Calu3 (cell line): ENCODE measurements around the gene FAM81A. TPM values are rescaled to one million over a fixed set of nuclear protein-coding genes. Genes with fewer than 3 reads are reported as not detected.
"Not testable (repeated sequence)": the region's sequence is repeated elsewhere in the genome, so short reads cannot be mapped to it uniquely, and the experiment has no call there.

Experiments
- BruUV-seq: library from RNA; stranded (reverse); fragments of 400-500 nt; replicated peaks from 2 replicates; lab custom pipeline; 2021; lab: Mats Ljungman, UMichigan
- CTCF ChIA-PET: fragments of 300-600 bp; sonication (Branson Sonifier 250); formaldehyde crosslinking; loops from one replicate; lab custom pipeline; 2022; ENCODE audit warnings: antibody characterized with exemption; lab: Charles Lee
- DNase-seq: peaks from one replicate; pipeline ENCODE4 v3.0.0; 2022
- H3K27ac Mint-ChIP-seq: one replicate; pipeline ENCODE4 v1.8.0; 2022; ENCODE audit warnings: mixed read lengths; ENCODE audit not compliant: unreplicated experiment
- H3K27me3 Mint-ChIP-seq: one replicate; pipeline ENCODE4 v1.8.0; 2022; ENCODE audit warnings: mixed read lengths; ENCODE audit not compliant: unreplicated experiment
- H3K36me3 Mint-ChIP-seq: one replicate; pipeline ENCODE4 v1.8.0; 2022; ENCODE audit warnings: mild to moderate bottlenecking, moderate library complexity, mixed read lengths; ENCODE audit not compliant: insufficient read depth, unreplicated experiment
- H3K4me1 Mint-ChIP-seq: one replicate; pipeline ENCODE4 v1.8.0; 2022; ENCODE audit warnings: mild to moderate bottlenecking, low read depth, mixed read lengths; ENCODE audit not compliant: unreplicated experiment
- H3K4me3 Mint-ChIP-seq: one replicate; pipeline ENCODE4 v1.8.0; 2022; ENCODE audit warnings: mild to moderate bottlenecking, low read depth, moderate library complexity, mixed read lengths; ENCODE audit not compliant: unreplicated experiment
- H3K9me3 Mint-ChIP-seq: one replicate; pipeline ENCODE4 v1.8.0; 2022; ENCODE audit warnings: low read depth, mixed read lengths; ENCODE audit not compliant: unreplicated experiment
- CTCF ChIP-seq: fragments of 200-600 bp; IDR thresholded peaks from one replicate; pipeline ENCODE4 v1.8.0; 2022; ENCODE audit warnings: antibody characterized with exemption; ENCODE audit not compliant: unreplicated experiment
- intact Hi-C: fragments of 100-400 bp; cut with micrococcal nuclease; formaldehyde crosslinking; loops from one replicate; pipeline ENCODE4 v1.10.0; 2022; ENCODE audit not compliant: unreplicated experiment
- total RNA-seq: library from RNA; stranded (reverse); gene quantifications from 2 replicates; pipeline ENCODE4 v1.2.3, GENCODE V29; 2022

Gene FAM81A
- total RNA-seq, 1 experiment from 2014 or later, result 16.0 TPM

- no peaks in the 10 kb centered on the region for H3K27me3 Mint-ChIP-seq
- H3K36me3 Mint-ChIP-seq, result no peaks in the 10 kb centered on the region
- TF ChIP-seq CTCF, result no peak
- H3K4me1 Mint-ChIP-seq, result peaks cover 4% of the 10 kb centered on the region
- no TSS peak for BruUV-seq
- CTCF ChIA-PET, result interaction anchor here (0.7 kb wide), 1 partner anchor 11 kb away, joined by 6 read pairs; no protein-coding TSS in a partner anchor
- no peak for DNase-seq
- H3K9me3 Mint-ChIP-seq, result peaks cover 2% of the 10 kb centered on the region
- intact Hi-C loops, result no loop called here
- H3K27ac Mint-ChIP-seq, result no peak overlapping the region
- H3K4me3 Mint-ChIP-seq, result no peak overlapping the region
Observed at GRCh38 chr15:59461521-59461920, 23.5 kb downstream of the FAM81A start.

GRCh38 chr15:59473226-59473625, 35.2 kb downstream of the FAM81A start:
- H3K9me3 Mint-ChIP-seq, result no peaks in the 10 kb centered on the region
- H3K27me3 Mint-ChIP-seq, result no peaks in the 10 kb centered on the region
- no peak overlapping the region for H3K27ac Mint-ChIP-seq
- no peak for DNase-seq
- intact Hi-C loops, result no loop called here
- no peak for TF ChIP-seq CTCF
- no peaks in the 10 kb centered on the region for H3K36me3 Mint-ChIP-seq
- no TSS peak for BruUV-seq
- CTCF ChIA-PET, result no interaction called here
- peaks cover 15% of the 10 kb centered on the region for H3K4me1 Mint-ChIP-seq
- no peak overlapping the region for H3K4me3 Mint-ChIP-seq

- DNase-seq, H3K4me3 Mint-ChIP-seq, H3K27ac Mint-ChIP-seq, H3K9me3 Mint-ChIP-seq, BruUV-seq, intact Hi-C loops, H3K4me1 Mint-ChIP-seq, H3K27me3 Mint-ChIP-seq, H3K36me3 Mint-ChIP-seq: not testable (repeated sequence)
- CTCF ChIA-PET, result interaction anchor here (0.7 kb wide), 2 partner anchors 125 to 444 kb away, joined by 3 to 6 read pairs; no protein-coding TSS in a partner anchor
Observed at GRCh38 chr15:59475161-59475560, 37.2 kb downstream of the FAM81A start.

GRCh38 chr15:59484399-59484798, 46.4 kb downstream of the FAM81A start:
- no peaks in the 10 kb centered on the region for H3K4me1 Mint-ChIP-seq
- H3K27me3 Mint-ChIP-seq, result no peaks in the 10 kb centered on the region
- CTCF ChIA-PET, result no interaction called here
- intact Hi-C loops, result no loop called here
- no TSS peak for BruUV-seq
- TF ChIP-seq CTCF, result no peak
- no peak overlapping the region for H3K27ac Mint-ChIP-seq
- H3K9me3 Mint-ChIP-seq, result peaks cover 2% of the 10 kb centered on the region
- DNase-seq, result no peak
- H3K36me3 Mint-ChIP-seq, result no peaks in the 10 kb centered on the region
- H3K4me3 Mint-ChIP-seq, result no peak overlapping the region

- no peaks in the 10 kb centered on the region for H3K36me3 Mint-ChIP-seq
- no peak for DNase-seq
- TF ChIP-seq CTCF, result no peak
- intact Hi-C loops, result no loop called here
- H3K27ac Mint-ChIP-seq, result no peak overlapping the region
- H3K27me3 Mint-ChIP-seq, result no peaks in the 10 kb centered on the region
- CTCF ChIA-PET, result no interaction called here
- no TSS peak for BruUV-seq
- no peak overlapping the region for H3K4me3 Mint-ChIP-seq
- H3K9me3 Mint-ChIP-seq, result peaks cover 2% of the 10 kb centered on the region
- H3K4me1 Mint-ChIP-seq, result no peaks in the 10 kb centered on the region
Observed at GRCh38 chr15:59485036-59485435, 47.0 kb downstream of the FAM81A start.

GRCh38 chr15:59489485-59489884, 51.5 kb downstream of the FAM81A start:
- H3K36me3 Mint-ChIP-seq, DNase-seq, H3K4me3 Mint-ChIP-seq, BruUV-seq, H3K27me3 Mint-ChIP-seq, intact Hi-C loops, CTCF ChIA-PET, H3K27ac Mint-ChIP-seq, H3K9me3 Mint-ChIP-seq: not testable (repeated sequence)
- H3K4me1 Mint-ChIP-seq, result peaks cover 11% of the 10 kb centered on the region
